Prostate gland (tissue), 2 donors: ENCODE measurements around the gene MMD. TPM values are rescaled to one million over a fixed set of nuclear protein-coding genes. Genes with fewer than 3 reads are reported as not detected.
"Not testable (repeated sequence)": the region's sequence is repeated elsewhere in the genome, so short reads cannot be mapped to it uniquely, and the experiment has no call there.

Experiments used
- DNase-seq: peaks from one replicate; pipeline ENCODE4 v3.0.0-alpha.2; 2019; ENCODE audit warnings: low spot score
- H3K27ac ChIP-seq, 2 donors: fragments of 200-600 bp; sonication (generic); 2 replicates each; pipeline ENCODE4 v1.5.1; 2017 to 2019
- H3K27me3 ChIP-seq: fragments of 200-600 bp; sonication (generic); replicated peaks from 2 replicates; pipeline ENCODE4 v1.5.1; 2019; ENCODE audit not compliant: insufficient read depth
- H3K36me3 ChIP-seq, 2 donors: fragments of 200-600 bp; sonication (generic); 1 replicate in 1 of 2; 2 replicates in 1 of 2; pipeline versions ENCODE4 v1.5.1 to v1.8.1; 2017 to 2019
- H3K4me1 ChIP-seq: fragments of 200-600 bp; sonication (generic); replicated peaks from 2 replicates; pipeline ENCODE4 v1.5.1; 2019
- H3K4me3 ChIP-seq, 2 donors: fragments of 200-600 bp; sonication (generic); 2 replicates each; pipeline ENCODE4 v1.5.1; 2017 to 2019
- H3K9me3 ChIP-seq: fragments of 200-600 bp; sonication (generic); 2 replicates; pipeline ENCODE4 v1.5.1; 2017
- POLR2A ChIP-seq: fragments of 450-650 bp; IDR thresholded peaks from one replicate; pipeline ENCODE4 v1.6.1; 2016; ENCODE audit warnings: antibody characterized with exemption, mild to moderate bottlenecking
- POLR2AphosphoS5 ChIP-seq: sonication (generic); formaldehyde crosslinking; IDR thresholded peaks from one replicate; pipeline ENCODE4 v1.6.1; 2017; ENCODE audit warnings: antibody characterized with exemption
- WGBS: methylation state at CpG from one replicate; pipeline ENCODE4 v1.1.5; 2018; 5-methylcytosine and 5-hydroxymethylcytosine counted together
- intact Hi-C: fragments of 100-400 bp; cut with DNase I; formaldehyde crosslinking; loops from one replicate; pipeline ENCODE4 v1.14.2; 2022
- total RNA-seq, 2 donors: library from RNA; depleted of rRNA; stranded (reverse); fragments of >200 nt; gene quantifications; one replicate each; pipeline ENCODE4 v1.1.0, GENCODE V29; 2016
- TF ChIP-seq, protein P1 (sequence below), 4 experiments: fragments of 200-600 bp in 2 of 4; fragments of 450-650 bp in 2 of 4; sonication (generic) in 2 of 4; IDR thresholded peaks; 1 replicate in 3 of 4; 2 replicates in 1 of 4; pipeline ENCODE4 v1.5.1; 2016 to 2019; ENCODE audit warnings: antibody characterized with exemption in 4 of 4, mild to moderate bottlenecking in 2 of 4, moderate library complexity in 2 of 4

MMD gene
- total RNA-seq, 2 donors from 2014 or later: 8.7 to 55.0 TPM

DNA sequence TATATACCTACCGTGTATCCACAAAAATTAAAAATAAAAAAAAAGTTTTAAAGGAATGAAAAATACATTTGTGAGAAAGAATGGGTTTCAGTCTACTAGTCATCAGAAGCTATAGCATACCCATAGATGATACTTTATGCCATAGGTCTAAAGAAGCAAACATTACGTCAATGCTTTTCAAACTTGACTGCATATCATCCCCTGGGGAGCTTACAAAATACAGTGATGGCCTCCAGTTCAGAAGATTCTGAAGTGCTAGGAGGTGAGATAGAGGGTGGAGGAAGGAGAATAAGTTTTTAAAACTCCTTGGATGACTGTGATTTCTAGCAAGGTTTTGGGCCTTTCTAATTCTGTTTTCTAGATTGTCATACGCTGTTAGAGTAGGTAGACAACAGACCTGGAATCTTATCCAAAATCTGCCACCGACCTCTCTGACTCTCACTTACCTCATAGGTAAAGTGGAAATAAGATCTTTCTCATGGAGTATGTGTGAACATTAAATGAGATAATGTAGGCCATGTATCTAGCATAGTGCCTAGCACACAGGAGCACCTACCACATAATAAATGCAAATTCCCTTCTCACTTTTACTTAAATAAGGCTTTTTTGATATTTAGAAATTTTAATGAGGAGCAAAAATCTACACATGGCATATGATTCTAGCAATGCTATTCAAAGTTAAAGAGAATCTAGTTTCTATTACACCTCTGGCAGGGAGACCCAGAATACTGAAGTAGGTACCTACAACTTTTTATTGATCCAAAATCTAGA lies 12.4 kb downstream of the MMD start:
- 96% methylated on average over 4 of the region's 4 CpGs for whole genome bisulfite sequencing
- Histone ChIP-seq H3K4me3 (no peak overlapping the region), H3K27ac (no peak overlapping the region), H3K27me3 (no peaks in the 10 kb centered on the region), H3K36me3 (no peaks in the 10 kb centered on the region), H3K9me3 (no peaks in the 10 kb centered on the region), H3K4me1 (no peaks in the 10 kb centered on the region)
- DNase-seq: no peak
- TF ChIP-seq, protein P1, sequence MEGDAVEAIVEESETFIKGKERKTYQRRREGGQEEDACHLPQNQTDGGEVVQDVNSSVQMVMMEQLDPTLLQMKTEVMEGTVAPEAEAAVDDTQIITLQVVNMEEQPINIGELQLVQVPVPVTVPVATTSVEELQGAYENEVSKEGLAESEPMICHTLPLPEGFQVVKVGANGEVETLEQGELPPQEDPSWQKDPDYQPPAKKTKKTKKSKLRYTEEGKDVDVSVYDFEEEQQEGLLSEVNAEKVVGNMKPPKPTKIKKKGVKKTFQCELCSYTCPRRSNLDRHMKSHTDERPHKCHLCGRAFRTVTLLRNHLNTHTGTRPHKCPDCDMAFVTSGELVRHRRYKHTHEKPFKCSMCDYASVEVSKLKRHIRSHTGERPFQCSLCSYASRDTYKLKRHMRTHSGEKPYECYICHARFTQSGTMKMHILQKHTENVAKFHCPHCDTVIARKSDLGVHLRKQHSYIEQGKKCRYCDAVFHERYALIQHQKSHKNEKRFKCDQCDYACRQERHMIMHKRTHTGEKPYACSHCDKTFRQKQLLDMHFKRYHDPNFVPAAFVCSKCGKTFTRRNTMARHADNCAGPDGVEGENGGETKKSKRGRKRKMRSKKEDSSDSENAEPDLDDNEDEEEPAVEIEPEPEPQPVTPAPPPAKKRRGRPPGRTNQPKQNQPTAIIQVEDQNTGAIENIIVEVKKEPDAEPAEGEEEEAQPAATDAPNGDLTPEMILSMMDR (IDR thresholded peaks at IDR 0.05): no peak
- TF ChIP-seq POLR2AphosphoS5: no peak
- no peak for TF ChIP-seq POLR2A
- intact Hi-C loops: no loop called here

DNA sequence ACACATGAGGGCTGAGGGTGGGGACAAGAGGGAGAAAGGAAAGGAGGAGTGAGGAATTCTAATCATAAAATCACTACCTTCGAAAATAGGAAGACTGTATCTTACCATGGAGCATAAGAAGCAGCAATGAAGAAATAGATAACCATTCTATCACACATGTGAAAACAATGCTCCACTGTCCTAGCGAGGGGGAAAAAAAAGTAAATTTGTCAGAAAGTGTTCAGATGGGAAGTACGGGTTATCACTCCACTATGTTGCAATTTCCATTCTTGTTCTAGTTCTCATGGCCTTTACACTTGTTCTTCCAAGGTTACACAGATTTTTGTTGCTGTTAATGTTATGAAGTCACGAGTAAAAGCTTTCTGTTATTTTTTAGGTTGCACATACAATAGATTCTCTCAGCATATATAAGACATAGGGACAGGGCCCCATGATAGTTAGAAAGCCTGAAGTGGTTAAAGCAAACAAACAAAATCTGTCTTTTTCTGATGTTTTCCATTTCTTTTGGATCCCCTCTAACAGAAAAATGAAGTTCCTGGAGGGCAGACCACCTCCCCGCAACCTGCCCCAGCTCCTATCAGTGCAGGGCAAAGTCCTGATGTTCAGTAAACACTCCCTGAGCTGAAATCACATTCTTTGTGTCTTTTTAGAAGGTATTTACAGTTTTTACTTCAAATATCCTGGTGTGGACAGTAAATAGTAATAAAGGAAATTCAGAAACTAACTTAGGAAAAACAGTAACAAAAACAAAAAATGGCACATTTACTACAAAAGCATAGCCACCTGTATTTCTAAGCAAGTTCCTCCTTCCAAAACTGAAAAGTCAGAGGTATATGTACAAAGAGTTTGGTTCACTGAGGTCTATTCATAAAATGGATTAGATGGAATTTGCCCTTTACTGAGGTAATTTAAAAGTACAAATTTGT lies 13.7 kb downstream of the MMD start:
- intact Hi-C loops: no loop called here
- no peaks in the 10 kb centered on the region for H3K36me3 ChIP-seq
- WGBS: 71% methylated on average over 5 of the region's 5 CpGs
- H3K27me3 ChIP-seq: no peaks in the 10 kb centered on the region
- H3K4me3 ChIP-seq: no peak overlapping the region
- TF ChIP-seq POLR2A (no peak), POLR2AphosphoS5 (no peak)
- TF ChIP-seq, protein P1 (IDR thresholded peaks at IDR 0.05): no peak
- DNase-seq: no peak
- no peak overlapping the region for H3K27ac ChIP-seq
- no peaks in the 10 kb centered on the region for H3K9me3 ChIP-seq
- no peaks in the 10 kb centered on the region for H3K4me1 ChIP-seq

DNA sequence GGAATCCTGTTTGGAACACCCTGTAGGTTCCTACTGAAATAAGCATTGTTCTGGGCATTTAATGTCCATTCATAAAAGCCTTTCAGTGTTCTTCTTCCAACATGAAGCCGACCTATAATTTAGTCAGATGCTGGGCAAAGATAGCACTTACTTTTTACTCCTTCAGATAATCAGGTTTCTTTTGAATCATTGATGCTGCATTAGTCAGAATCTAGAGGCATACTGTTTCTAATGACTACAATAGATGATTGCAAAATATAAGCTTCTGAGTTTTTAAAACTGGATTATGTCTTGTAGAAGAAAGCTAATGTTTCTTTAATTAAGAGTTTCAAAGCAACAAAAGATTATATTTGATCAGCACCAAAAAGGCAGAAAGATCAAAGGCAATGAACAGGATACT lies 16.0 kb downstream of the MMD start:
- Histone ChIP-seq H3K9me3 (no peaks in the 10 kb centered on the region), H3K4me1 (no peaks in the 10 kb centered on the region), H3K4me3 (no peak overlapping the region), H3K27me3 (no peaks in the 10 kb centered on the region), H3K36me3 (no peaks in the 10 kb centered on the region), H3K27ac (no peak overlapping the region)
- DNase-seq: no peak
- intact Hi-C loops: no loop called here
- TF ChIP-seq, protein P1 (IDR thresholded peaks at IDR 0.05): no peak
- TF ChIP-seq POLR2AphosphoS5 (no peak), POLR2A (no peak)
- WGBS: 43% methylated on average over 1 of the region's 1 CpG

DNA sequence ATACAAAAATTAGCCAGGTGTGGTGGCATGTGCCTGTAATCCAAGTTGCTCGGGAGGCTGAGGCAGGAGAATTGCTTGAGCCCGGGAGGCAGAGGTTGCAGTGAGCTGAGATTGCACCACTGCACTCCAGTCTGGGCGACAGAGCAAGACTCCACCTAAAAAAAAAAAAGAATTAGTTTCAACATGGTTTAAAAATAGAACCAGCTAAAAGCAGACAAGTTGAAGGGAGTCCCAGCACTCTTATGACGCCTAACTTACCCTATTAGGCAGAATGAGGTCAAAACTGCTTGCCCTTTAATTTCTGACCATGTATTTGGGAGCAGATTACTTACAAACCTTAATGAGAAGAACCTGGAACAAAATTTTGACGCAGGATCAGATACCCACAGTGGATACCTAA lies 17.4 kb downstream of the MMD start:
- H3K27me3 ChIP-seq, DNase-seq, H3K4me1 ChIP-seq, H3K9me3 ChIP-seq, intact Hi-C loops, H3K4me3 ChIP-seq, H3K36me3 ChIP-seq, H3K27ac ChIP-seq: not testable (repeated sequence)
- 80% methylated on average over 5 of the region's 5 CpGs for WGBS

DNA sequence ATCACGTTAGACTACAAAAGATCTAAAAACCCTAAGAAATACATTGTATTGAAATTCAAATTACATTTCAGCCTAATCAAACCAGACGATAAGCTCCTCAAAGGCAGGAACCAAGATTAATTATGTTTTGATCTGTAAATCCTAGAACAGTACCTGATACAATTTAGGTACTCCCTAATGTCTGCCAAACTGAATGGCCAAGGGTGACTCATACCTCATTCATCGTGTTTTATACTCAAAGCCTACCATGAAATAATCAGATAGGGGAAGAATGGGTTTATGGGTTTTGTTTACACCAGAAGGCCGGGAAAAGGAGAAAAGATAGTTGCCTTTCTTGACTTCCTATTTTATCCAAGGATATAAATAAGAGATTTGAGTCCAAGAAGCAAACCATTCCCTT lies 19.3 kb downstream of the MMD start:
- Histone ChIP-seq H3K4me3 (no peak overlapping the region), H3K27me3 (no peaks in the 10 kb centered on the region), H3K9me3 (no peaks in the 10 kb centered on the region), H3K27ac (no peak overlapping the region), H3K4me1 (no peaks in the 10 kb centered on the region), H3K36me3 (no peaks in the 10 kb centered on the region)
- intact Hi-C loops: no loop called here
- 65% methylated on average over 4 of the region's 4 CpGs for WGBS
- DNase-seq: no peak
- no peak for TF ChIP-seq POLR2AphosphoS5
- TF ChIP-seq POLR2A: no peak
- TF ChIP-seq, protein P1 (IDR thresholded peaks at IDR 0.05): no peak
